ENCODE results near the gene P2RY6.
A peak's percentile ranks its signal among the peaks of the same experiment; 100 is the strongest.

The P2RY6 gene

DNA sequence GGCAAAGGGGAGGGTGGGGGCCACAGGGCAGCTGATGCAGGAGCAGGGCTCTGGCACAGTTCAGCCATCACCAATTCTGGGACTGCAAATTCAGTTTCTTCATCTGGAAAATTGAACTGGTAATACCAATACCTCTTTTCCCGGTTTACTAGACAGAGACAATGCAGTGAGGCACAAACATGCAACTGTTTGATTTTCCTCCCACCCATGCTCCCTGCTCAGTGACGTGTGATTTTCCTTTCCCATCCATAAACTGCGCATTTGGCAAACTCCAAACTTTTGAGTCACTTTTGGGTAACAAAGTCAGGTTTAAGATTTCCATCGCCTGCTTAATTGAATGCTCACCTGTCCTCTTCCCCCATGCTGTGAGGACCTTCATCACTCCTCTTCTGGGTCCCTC is 30.8 kb upstream of the P2RY6 start:
- no peak for TF ChIP-seq CTCF (IDR thresholded peaks at IDR 0.05; ENCODE audit: low read depth, low read length, missing control alignments)
- in situ Hi-C loops (cut with HindIII; ENCODE audit: low pct_ligation_motif_present, low sequenced_read_pairs) = no loop called here
- no peaks in the 10 kb centered on the region for H3K27me3 ChIP-seq (replicated peaks)
- H3K4me3 ChIP-seq (ENCODE audit: low read depth, low read length) = no peak overlapping the region
- no peak for DNase-seq
- H3K27ac ChIP-seq = no peak overlapping the region
- H3K36me3 ChIP-seq (replicated peaks) = no peaks in the 10 kb centered on the region

DNA sequence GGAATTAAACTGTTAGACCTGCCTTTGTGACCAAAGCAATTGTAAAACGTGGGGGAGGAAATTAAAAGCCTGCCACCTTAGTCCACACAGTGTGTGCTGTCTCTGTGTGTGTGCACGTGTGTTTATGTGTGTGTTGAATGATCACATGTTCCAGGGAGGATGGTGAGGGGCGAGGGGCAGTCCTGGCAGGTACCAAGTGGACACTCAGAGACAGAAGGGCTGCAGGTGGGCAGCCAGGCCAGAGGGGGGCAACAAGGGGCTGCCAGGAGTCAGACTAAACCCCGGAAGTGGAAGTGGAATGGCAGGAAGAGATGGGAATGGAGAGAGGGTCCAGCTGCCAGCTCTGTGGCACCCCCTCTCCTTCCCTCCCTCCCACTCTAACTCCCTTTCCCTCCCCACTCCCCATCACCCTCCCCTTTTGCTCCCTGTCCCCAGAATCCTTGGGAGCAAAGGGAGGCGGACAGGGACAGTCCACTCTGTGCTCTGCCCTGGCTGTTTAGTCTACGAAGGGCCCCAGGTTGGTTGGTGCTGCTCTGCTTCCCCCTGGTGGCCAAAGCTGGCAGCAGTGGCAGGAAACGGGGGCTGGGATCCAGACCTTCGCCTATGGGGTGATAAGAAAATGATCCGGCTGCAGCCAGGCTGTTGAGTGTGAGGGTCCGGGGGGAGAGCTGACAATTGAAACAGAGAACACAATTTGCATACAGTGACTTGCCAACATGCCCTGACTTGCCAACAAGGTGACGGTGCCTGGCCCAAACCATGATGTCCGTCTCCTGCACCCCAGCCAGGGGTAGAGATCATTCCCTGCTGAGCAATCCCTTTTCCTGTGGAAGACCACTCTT is 29.7 kb upstream of the P2RY6 start:
- H3K27ac ChIP-seq = no peak overlapping the region
- in situ Hi-C loops (cut with HindIII; ENCODE audit: low pct_ligation_motif_present, low sequenced_read_pairs) = no loop called here

DNA sequence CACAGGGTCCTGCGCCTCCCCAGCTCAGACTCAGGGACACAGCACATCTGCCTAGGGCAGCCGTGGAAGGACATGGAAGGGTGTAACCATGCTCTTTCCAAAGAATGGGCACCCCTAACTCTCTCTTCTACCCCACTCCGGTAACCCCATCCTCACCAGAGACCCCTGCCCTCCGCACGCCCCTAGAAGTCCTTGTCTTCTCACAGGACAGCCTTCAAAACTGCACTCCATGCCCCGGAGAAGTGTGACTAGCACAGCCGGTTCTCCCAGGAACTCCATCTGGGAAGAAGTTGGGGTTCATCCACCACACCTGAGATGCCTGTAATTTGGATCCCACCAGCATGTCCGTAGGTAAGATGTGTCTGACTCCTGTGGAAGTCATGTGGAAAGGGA is 29.0 kb upstream of the P2RY6 start:
- no peak for DNase-seq
- TF ChIP-seq CTCF (IDR thresholded peaks at IDR 0.05; ENCODE audit: low read depth, low read length, missing control alignments) = no peak
- Histone ChIP-seq H3K36me3 (replicated peaks) (no peaks in the 10 kb centered on the region), H3K4me3 (ENCODE audit: low read depth, low read length) (no peak overlapping the region), H3K27ac (no peak overlapping the region), H3K27me3 (replicated peaks) (no peaks in the 10 kb centered on the region)
- in situ Hi-C loops (cut with HindIII; ENCODE audit: low pct_ligation_motif_present, low sequenced_read_pairs) = no loop called here

More for the DNA sequence above, 29.7 kb upstream of the P2RY6 start:
- DNase-seq = peak; percentile 53
- peak; percentile 97 for TF ChIP-seq CTCF (IDR thresholded peaks at IDR 0.05; ENCODE audit: low read depth, low read length, missing control alignments)
- Histone ChIP-seq H3K36me3 (replicated peaks) (no peaks in the 10 kb centered on the region), H3K4me3 (ENCODE audit: low read depth, low read length) (peak overlapping the region; percentile 35), H3K27me3 (replicated peaks) (no peaks in the 10 kb centered on the region)

GRCh38 chr11:73244589-73245240 is 27.4 kb upstream of the P2RY6 start:
- Histone ChIP-seq H3K27me3 (replicated peaks) (no peaks in the 10 kb centered on the region), H3K27ac (no peak overlapping the region), H3K36me3 (replicated peaks) (no peaks in the 10 kb centered on the region), H3K4me3 (ENCODE audit: low read depth, low read length) (no peak overlapping the region)
- DNase-seq = no peak
- TF ChIP-seq CTCF (IDR thresholded peaks at IDR 0.05; ENCODE audit: low read depth, low read length, missing control alignments) = no peak
- in situ Hi-C loops (cut with HindIII; ENCODE audit: low pct_ligation_motif_present, low sequenced_read_pairs) = no loop called here

GRCh38 chr11:73245461-73245860 is 26.7 kb upstream of the P2RY6 start:
- no peak overlapping the region for H3K4me3 ChIP-seq (ENCODE audit: low read depth, low read length)
- H3K27me3 ChIP-seq (replicated peaks) = no peaks in the 10 kb centered on the region
- in situ Hi-C loops (cut with HindIII; ENCODE audit: low pct_ligation_motif_present, low sequenced_read_pairs) = no loop called here
- no peaks in the 10 kb centered on the region for H3K36me3 ChIP-seq (replicated peaks)
- no peak for DNase-seq
- no peak for TF ChIP-seq CTCF (IDR thresholded peaks at IDR 0.05; ENCODE audit: low read depth, low read length, missing control alignments)
- no peak overlapping the region for H3K27ac ChIP-seq
